GM06990 (cell line): ENCODE data around the gene NUFIP2.
A peak's percentile ranks its signal among the peaks of the same experiment; 100 is the strongest.
"Not testable (repeated sequence)": the region's sequence is repeated elsewhere in the genome, so short reads cannot be mapped to it uniquely, and the experiment has no call there.

Source experiments
- DNase-seq: peaks from one replicate; pipeline ENCODE4 v3.0.0-alpha.2; 2011; ENCODE audit not compliant: insufficient read length; ENCODE audit errors: extremely low read depth
- H3K27me3 ChIP-seq: replicated peaks from 2 replicates; pipeline ENCODE4 v1.6.0; 2011; ENCODE audit warnings: low read length; ENCODE audit not compliant: control insufficient read depth, insufficient read depth
- H3K36me3 ChIP-seq: 2 replicates; pipeline ENCODE4 v1.5.1; 2011; ENCODE audit warnings: low read length; ENCODE audit not compliant: control insufficient read depth, insufficient read depth
- H3K4me3 ChIP-seq: replicated peaks from 2 replicates; pipeline ENCODE4 v1.5.1; 2011; ENCODE audit warnings: low read depth, mild to moderate bottlenecking, control low read depth, low read length
- TF ChIP-seq, protein P1 (sequence below): IDR thresholded peaks from 2 replicates; pipeline ENCODE4 v1.5.1; 2011; ENCODE audit warnings: low read length, control low read depth, mild to moderate bottlenecking, inconsistent platforms; ENCODE audit not compliant: insufficient read depth, poor library complexity, severe bottlenecking

The NUFIP2 gene

DNA sequence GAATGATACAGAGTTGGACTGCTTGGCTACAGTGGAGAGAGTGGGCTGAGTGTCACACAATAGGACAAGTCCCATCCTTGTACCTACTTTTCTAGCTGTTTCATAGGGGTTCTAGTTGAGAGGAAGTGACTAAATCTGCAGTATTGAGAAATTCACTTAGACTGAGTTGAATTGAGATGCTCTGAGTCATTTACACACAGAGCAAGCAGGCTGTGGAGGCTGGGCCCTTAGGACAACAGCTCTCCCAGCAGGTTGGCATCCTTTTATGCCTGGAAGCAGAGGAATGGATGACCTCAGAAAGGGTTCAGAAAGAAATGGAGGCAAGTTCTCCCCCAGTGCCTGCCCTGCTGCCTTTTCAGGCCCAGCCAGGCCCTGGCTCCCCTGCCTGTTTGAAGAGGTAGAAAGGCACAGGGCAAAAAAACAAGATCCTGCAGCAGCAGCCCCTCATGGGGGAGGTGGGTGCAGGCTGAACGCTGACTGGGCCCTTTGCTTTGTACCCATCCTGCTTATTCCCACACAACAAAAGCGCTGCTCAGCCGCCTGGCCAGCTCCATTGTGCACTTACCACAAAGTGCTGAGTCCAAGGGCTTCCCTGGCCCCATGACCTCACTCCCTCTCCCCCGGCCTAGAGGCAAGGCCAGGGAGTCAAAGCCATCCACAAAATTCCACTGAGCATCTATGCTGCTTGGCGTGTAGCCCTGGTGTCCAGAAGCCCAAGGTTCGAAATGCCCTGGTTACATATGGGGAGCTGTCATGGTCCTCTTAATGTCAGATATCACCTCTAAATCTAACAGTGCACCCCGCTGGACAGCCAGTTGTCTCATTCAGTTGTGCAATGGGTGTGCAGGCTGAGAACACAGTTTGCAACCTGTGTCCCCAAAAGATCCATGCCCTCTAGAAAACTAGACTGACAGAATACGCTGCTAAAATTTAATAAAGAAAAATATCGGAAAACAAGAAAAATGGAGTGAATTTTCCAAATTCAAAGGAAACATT lies 52.7 kb downstream of the NUFIP2 start:
- Histone ChIP-seq H3K27me3 (no peaks in the 10 kb centered on the region; the same call in 1 of the 2 replicates), H3K4me3 (no peak overlapping the region), H3K36me3 (no peaks in the 10 kb centered on the region)
- TF ChIP-seq, protein P1, sequence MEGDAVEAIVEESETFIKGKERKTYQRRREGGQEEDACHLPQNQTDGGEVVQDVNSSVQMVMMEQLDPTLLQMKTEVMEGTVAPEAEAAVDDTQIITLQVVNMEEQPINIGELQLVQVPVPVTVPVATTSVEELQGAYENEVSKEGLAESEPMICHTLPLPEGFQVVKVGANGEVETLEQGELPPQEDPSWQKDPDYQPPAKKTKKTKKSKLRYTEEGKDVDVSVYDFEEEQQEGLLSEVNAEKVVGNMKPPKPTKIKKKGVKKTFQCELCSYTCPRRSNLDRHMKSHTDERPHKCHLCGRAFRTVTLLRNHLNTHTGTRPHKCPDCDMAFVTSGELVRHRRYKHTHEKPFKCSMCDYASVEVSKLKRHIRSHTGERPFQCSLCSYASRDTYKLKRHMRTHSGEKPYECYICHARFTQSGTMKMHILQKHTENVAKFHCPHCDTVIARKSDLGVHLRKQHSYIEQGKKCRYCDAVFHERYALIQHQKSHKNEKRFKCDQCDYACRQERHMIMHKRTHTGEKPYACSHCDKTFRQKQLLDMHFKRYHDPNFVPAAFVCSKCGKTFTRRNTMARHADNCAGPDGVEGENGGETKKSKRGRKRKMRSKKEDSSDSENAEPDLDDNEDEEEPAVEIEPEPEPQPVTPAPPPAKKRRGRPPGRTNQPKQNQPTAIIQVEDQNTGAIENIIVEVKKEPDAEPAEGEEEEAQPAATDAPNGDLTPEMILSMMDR: peak; percentile 11
- no peak for DNase-seq

DNA sequence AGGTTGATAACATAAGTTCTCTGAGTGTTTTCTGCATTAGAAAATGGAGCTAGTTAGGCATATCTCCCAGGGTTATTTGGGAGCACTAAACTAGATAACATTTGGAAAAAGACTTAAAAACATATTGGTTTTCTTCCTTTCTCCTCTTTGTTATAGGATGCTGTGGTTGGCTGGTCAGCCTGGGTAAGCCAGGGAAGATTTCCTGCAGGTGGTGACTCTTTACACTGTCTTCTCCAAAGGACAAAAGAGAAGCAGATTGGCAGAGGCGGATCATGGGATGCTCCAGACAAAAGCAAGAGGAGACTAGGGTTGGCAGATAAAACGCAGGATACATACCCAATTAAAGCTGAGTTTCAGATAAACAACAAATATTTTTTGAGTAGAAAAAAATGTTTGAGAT lies 53.5 kb downstream of the NUFIP2 start:
- no peaks in the 10 kb centered on the region; the same call in 1 of the 2 replicates for H3K27me3 ChIP-seq
- H3K4me3 ChIP-seq: no peak overlapping the region
- DNase-seq: no peak
- TF ChIP-seq, protein P1: no peak
- no peaks in the 10 kb centered on the region for H3K36me3 ChIP-seq

DNA sequence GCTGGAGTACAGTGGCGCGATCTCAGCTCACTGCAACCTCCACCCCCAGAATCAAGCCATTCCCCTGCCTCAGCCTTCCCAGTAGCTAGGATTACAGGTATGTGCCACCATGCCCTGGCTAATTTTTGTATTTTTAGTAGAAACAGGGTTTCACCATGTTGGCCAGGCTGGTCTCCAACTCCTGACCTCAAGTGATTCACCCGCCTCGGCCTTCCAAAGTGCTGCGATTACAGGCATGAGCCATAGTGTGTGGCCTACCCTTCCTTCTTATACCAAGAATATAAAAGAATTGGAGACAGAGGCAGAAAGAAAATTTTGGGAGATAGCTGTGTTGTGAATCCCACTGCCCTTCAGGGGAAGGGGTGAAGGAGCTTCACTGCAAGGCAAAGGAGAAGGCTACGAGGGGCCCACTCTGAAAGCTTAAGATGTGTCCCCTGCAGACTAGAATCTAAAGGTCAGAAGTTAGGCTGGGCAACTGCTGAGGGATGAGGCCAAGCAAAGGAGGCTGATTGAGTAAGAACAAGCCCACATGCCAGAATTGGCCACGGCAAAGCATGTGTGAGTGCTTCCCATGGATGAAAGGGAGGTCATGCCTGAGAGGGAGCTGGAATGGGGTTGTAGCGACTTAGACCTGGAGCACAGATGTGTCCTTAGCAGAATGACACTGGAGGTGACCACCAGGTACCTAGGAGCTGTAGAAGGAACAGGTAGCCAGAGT lies 55.7 kb downstream of the NUFIP2 start:
- Histone ChIP-seq H3K27me3 (no peaks in the 10 kb centered on the region; the same call in 1 of the 2 replicates), H3K36me3 (no peaks in the 10 kb centered on the region), H3K4me3 (no peak overlapping the region)
- no peak for DNase-seq
- TF ChIP-seq, protein P1: no peak

DNA sequence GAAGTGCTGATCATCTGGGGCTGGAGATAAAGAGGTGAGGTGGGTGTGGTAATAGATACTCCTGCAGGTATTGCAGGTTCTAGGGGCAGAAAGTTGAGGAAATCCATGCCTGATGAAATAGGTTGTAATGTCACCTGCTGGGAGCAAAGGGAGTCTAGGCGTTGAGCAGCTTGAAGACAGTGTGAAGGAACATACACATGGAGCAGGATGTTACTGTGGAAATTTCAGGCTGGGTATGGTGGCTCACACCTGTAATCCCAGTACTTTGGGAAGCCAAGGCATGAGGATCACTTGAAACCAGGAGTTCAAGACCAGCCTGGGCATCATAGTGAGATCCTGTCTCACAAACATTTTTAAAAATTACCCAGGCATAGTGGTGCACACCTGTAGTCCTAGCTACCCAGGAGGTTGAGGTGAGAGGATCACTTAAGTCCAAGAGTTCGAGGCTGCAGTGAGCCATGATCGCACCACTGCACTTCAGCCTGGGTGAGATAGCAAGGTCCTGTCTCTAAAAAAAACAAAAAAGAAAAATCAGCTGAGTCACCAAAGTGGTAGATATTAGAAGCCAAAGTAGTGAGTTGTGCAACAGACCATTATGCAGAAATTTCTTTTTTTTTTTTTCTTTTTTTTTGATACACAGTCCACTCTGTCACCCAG lies 56.3 kb downstream of the NUFIP2 start:
- Histone ChIP-seq H3K36me3 (no peaks in the 10 kb centered on the region), H3K27me3 (no peaks in the 10 kb centered on the region; the same call in 1 of the 2 replicates), H3K4me3 (no peak overlapping the region)
- DNase-seq: no peak
- TF ChIP-seq, protein P1: no peak

DNA sequence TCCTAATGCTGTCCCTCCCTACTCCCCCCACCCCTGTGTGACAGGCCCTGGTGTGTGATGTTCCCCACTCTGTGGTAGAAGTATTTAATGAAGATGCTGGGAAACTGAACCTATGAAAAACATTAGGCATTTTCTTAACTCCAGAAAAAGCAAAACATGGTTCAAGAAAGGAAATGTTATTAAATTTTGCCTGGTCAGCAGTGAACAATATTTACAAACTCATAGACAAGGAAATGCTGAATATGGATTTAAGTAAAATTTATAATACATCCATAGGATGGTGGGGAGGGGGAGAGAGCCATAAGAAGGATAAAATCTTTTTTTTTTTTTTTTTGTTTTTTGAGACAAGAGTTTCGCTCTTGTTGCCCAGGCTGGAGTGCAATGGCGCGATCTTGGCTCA lies 58.0 kb downstream of the NUFIP2 start:
- TF ChIP-seq, protein P1: no peak
- H3K4me3 ChIP-seq: no peak overlapping the region
- H3K27me3 ChIP-seq: no peaks in the 10 kb centered on the region
- no peaks in the 10 kb centered on the region for H3K36me3 ChIP-seq
- DNase-seq: no peak

DNA sequence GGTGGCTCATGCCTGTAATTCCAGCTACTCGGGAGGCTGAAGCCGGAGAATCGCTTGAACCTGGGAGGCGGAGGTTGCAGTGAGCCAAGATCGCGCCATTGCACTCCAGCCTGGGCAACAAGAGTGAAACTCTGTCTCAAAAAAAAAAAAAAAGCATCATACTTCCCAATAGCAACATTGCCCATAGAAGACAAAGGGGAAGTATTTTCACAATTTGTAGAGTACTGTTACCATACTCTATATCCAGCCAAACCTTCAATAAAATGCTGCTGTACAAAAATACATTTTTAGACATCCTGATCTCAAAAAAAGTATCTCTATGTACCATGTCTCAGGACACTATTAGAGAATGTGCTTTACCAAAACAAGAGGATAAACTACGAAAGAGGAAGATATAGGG lies 59.0 kb downstream of the NUFIP2 start:
- H3K36me3 ChIP-seq, H3K4me3 ChIP-seq, H3K27me3 ChIP-seq, DNase-seq: not testable (repeated sequence)
